HFFc6 (cell line): ENCODE results near the gene GTF3C5. TPM values are rescaled to one million over a fixed set of nuclear protein-coding genes. Genes with fewer than 3 reads are reported as not detected.

Experiments
- DNase-seq: peaks from one replicate; pipeline ENCODE4 v3.0.0-alpha.2; 2018
- H3K27ac Mint-ChIP-seq: 2 replicates; pipeline ENCODE4 v1.8.0; 2020; ENCODE audit warnings: mild to moderate bottlenecking, mixed read lengths
- H3K27me3 Mint-ChIP-seq: 2 replicates; pipeline ENCODE4 v1.8.0; 2021; ENCODE audit warnings: mild to moderate bottlenecking, moderate library complexity, mixed read lengths; ENCODE audit not compliant: insufficient read depth
- H3K36me3 Mint-ChIP-seq: 2 replicates; pipeline ENCODE4 v1.8.0; 2021; ENCODE audit warnings: low read depth, mixed read lengths
- H3K4me1 Mint-ChIP-seq: 2 replicates; pipeline ENCODE4 v1.8.0; 2020; ENCODE audit warnings: low read depth, mixed read lengths
- H3K4me3 Mint-ChIP-seq: 2 replicates; pipeline ENCODE4 v1.8.0; 2020; ENCODE audit warnings: mild to moderate bottlenecking, moderate library complexity, mixed read lengths
- H3K9me3 Mint-ChIP-seq: 2 replicates; pipeline ENCODE4 v1.8.0; 2020; ENCODE audit warnings: mild to moderate bottlenecking, mixed read lengths
- CTCF ChIP-seq: fragments of 200-600 bp; sonication (generic); IDR thresholded peaks from 2 replicates; pipeline ENCODE4 v1.5.0; 2021; ENCODE audit warnings: antibody characterized with exemption, mild to moderate bottlenecking
- total RNA-seq, 6 experiments: library from RNA; stranded (reverse); fragmentation: NEBNext Ultra II Directional; extraction: Animal tissue kit (Norgen Biotek cat#: 25700); gene quantifications; 2 replicates in 1 of 6; 3 replicates in 5 of 6; pipeline ENCODE4 v1.2.3, GENCODE V29; 2021

Gene GTF3C5
- total RNA-seq, 6 experiments from 2014 or later, result 34.5 to 40.2 (median 38.4) TPM

GRCh38 chr9:133051966-133052539 is 21.3 kb downstream of the GTF3C5 start:
- TF ChIP-seq CTCF, result no peak
- H3K27ac Mint-ChIP-seq, result no peak overlapping the region
- no peaks in the 10 kb centered on the region for H3K9me3 Mint-ChIP-seq
- H3K36me3 Mint-ChIP-seq, result peaks cover 16% of the 10 kb centered on the region
- no peak for DNase-seq
- peaks cover 17% of the 10 kb centered on the region for H3K4me1 Mint-ChIP-seq
- H3K4me3 Mint-ChIP-seq, result no peak overlapping the region
- no peaks in the 10 kb centered on the region; the same call in 1 of the 2 replicates for H3K27me3 Mint-ChIP-seq

- no peaks in the 10 kb centered on the region; the same call in 1 of the 2 replicates for H3K27me3 Mint-ChIP-seq
- H3K9me3 Mint-ChIP-seq, result no peaks in the 10 kb centered on the region
- peak overlapping the region; percentile 42; the same call in 1 of the 2 replicates for H3K4me3 Mint-ChIP-seq
- no peak for DNase-seq
- H3K36me3 Mint-ChIP-seq, result peaks cover 22% of the 10 kb centered on the region
- peak overlapping the region; percentile 75 for H3K27ac Mint-ChIP-seq
- no peak for TF ChIP-seq CTCF
- peaks cover 17% of the 10 kb centered on the region for H3K4me1 Mint-ChIP-seq
Observed at GRCh38 chr9:133054194-133054890, 23.5 kb downstream of the GTF3C5 start.

GRCh38 chr9:133054966-133055365 is 24.2 kb downstream of the GTF3C5 start:
- peak overlapping the region; percentile 75 for H3K27ac Mint-ChIP-seq
- TF ChIP-seq CTCF, result no peak
- H3K27me3 Mint-ChIP-seq, result no peaks in the 10 kb centered on the region; the same call in 1 of the 2 replicates
- no peaks in the 10 kb centered on the region for H3K9me3 Mint-ChIP-seq
- peaks cover 22% of the 10 kb centered on the region for H3K36me3 Mint-ChIP-seq
- peak; percentile 81 for DNase-seq
- peaks cover 17% of the 10 kb centered on the region for H3K4me1 Mint-ChIP-seq
- peak overlapping the region; percentile 42; the same call in 1 of the 2 replicates for H3K4me3 Mint-ChIP-seq

- Mint-ChIP-seq H3K27me3 (no peaks in the 10 kb centered on the region; the same call in 1 of the 2 replicates), H3K9me3 (no peaks in the 10 kb centered on the region), H3K36me3 (peaks cover 18% of the 10 kb centered on the region), H3K27ac (no peak overlapping the region), H3K4me1 (peaks cover 22% of the 10 kb centered on the region), H3K4me3 (no peak overlapping the region)
- no peak for DNase-seq
- TF ChIP-seq CTCF, result no peak
Observed at GRCh38 chr9:133055788-133056420, 25.1 kb downstream of the GTF3C5 start.

GRCh38 chr9:133056533-133056932 is 25.7 kb downstream of the GTF3C5 start:
- DNase-seq, result no peak
- peaks cover 22% of the 10 kb centered on the region for H3K4me1 Mint-ChIP-seq
- H3K27ac Mint-ChIP-seq, result no peak overlapping the region
- peaks cover 18% of the 10 kb centered on the region for H3K36me3 Mint-ChIP-seq
- H3K9me3 Mint-ChIP-seq, result no peaks in the 10 kb centered on the region
- no peak overlapping the region for H3K4me3 Mint-ChIP-seq
- no peaks in the 10 kb centered on the region; the same call in 1 of the 2 replicates for H3K27me3 Mint-ChIP-seq
- TF ChIP-seq CTCF, result no peak
